ENCODE results near the gene GAPVD1.

DNA sequence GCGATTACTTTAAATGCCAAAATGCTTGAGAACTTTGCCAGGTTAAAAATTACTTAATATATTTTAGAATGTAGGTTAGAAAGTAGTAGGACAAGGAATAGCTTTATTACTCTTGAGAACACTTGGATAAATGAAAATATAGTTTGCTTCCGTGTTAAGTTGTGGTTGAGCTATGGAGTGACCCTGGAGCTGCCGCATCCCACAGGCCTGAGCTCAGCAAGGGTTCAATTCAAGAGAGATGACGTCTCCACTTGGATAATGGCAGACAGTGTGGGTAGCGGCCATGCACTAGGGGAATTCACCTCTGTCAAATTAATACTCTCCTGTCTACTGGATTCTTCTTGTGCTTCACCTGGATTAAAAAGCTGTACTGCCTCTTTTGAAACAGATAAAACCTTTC lies 105.0 kb downstream of the GAPVD1 start:
- no peak for TF ChIP-seq POLR2A (IDR thresholded peaks at IDR 0.05)
- no peak for TF ChIP-seq CTCF (IDR thresholded peaks at IDR 0.05)
- no peak for TF ChIP-seq POLR2AphosphoS5 (IDR thresholded peaks at IDR 0.05; ENCODE audit: insufficient read depth in 1 of 2, low read depth in 1 of 2)
